ENCODE data around the gene OST4.

DNA sequence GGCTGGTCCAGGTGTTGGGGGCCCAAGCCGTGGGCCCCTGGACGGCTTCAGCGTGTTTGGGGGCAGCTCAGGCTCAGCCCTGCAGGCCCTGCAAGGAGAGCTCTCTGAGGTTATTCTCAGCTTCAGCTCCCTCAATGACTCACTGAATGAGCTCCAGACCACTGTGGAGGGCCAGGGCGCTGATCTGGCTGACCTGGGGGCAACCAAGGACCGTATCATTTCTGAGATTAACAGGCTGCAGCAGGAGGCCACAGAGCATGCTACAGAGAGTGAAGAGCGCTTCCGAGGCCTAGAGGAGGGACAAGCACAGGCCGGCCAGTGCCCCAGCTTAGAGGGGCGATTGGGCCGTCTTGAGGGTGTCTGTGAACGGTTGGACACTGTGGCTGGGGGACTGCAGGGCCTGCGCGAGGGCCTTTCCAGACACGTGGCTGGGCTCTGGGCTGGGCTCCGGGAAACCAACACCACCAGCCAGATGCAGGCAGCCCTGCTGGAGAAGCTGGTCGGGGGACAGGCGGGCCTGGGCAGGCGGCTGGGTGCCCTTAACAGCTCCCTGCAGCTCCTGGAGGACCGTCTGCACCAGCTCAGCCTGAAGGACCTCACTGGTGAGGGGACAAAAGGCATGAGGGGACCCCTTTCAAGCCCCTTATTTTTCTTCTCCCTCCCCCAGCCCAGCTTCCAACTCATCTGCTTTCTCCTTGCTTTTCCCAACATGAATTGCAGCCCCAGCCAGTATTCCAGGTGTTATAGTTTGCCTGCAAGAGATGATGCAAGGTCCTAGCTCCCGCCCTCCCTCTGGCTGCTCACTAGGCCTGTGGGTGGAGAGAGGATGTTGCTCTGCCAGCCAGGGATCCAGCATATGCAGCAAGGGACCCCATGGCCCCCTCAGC, 12.2 kb upstream of the OST4 start:
- no peak for TF ChIP-seq YY1 (IDR thresholded peaks at IDR 0.05; ENCODE audit: insufficient read depth, insufficient read length)
- TF ChIP-seq SUZ12 (IDR thresholded peaks at IDR 0.05; ENCODE audit: extremely low read depth, insufficient read depth, insufficient read length) = no peak
